Measurements from ENCODE around the gene CRTC1.

The CRTC1 gene

GRCh38 chr19:18648973-18649315 is 34.5 kb upstream of the CRTC1 start:
- no peaks in the 10 kb centered on the region for H3K27me3 ChIP-seq (replicated peaks; ENCODE audit: insufficient read depth, low read length)
- H3K4me1 ChIP-seq (ENCODE audit: low read length): no peaks in the 10 kb centered on the region
- H3K27ac ChIP-seq (ENCODE audit: low read length): no peak overlapping the region
- TF ChIP-seq, protein P1, sequence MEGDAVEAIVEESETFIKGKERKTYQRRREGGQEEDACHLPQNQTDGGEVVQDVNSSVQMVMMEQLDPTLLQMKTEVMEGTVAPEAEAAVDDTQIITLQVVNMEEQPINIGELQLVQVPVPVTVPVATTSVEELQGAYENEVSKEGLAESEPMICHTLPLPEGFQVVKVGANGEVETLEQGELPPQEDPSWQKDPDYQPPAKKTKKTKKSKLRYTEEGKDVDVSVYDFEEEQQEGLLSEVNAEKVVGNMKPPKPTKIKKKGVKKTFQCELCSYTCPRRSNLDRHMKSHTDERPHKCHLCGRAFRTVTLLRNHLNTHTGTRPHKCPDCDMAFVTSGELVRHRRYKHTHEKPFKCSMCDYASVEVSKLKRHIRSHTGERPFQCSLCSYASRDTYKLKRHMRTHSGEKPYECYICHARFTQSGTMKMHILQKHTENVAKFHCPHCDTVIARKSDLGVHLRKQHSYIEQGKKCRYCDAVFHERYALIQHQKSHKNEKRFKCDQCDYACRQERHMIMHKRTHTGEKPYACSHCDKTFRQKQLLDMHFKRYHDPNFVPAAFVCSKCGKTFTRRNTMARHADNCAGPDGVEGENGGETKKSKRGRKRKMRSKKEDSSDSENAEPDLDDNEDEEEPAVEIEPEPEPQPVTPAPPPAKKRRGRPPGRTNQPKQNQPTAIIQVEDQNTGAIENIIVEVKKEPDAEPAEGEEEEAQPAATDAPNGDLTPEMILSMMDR (IDR thresholded peaks at IDR 0.05; ENCODE audit: low read length): no peak
- TF ChIP-seq EZH2phosphoT487 (IDR thresholded peaks at IDR 0.05; ENCODE audit: low read length) (no peak), EZH2 (optimal IDR thresholded peaks at IDR 0.05; ENCODE audit: low read depth, low read length) (no peak)
- no peak overlapping the region for H3K4me3 ChIP-seq (ENCODE audit: low read length)
- no peak overlapping the region for H2AFZ ChIP-seq (ENCODE audit: low read length)
- no peaks in the 10 kb centered on the region for H3K36me3 ChIP-seq (replicated peaks; ENCODE audit: insufficient read depth, low read length)
- no peaks in the 10 kb centered on the region for H3K9me3 ChIP-seq (replicated peaks; ENCODE audit: insufficient read depth, low read length)
- no peak overlapping the region for H3K4me2 ChIP-seq (ENCODE audit: low read depth, low read length)
- H3K79me2 ChIP-seq (ENCODE audit: low read length): peaks cover 17% of the 10 kb centered on the region
- no peaks in the 10 kb centered on the region for H3F3A ChIP-seq (ENCODE audit: insufficient read depth, low read length)
- no peak overlapping the region for H3K9ac ChIP-seq (ENCODE audit: low read length)
- no peaks in the 10 kb centered on the region for H4K20me1 ChIP-seq (ENCODE audit: insufficient read depth, low read length)
- DNase-seq: no peak
- H3K9me2 ChIP-seq (replicated peaks; ENCODE audit: insufficient read depth, low read length): no peaks in the 10 kb centered on the region

GRCh38 chr19:18649371-18650020 is 34.0 kb upstream of the CRTC1 start:
- no peak for DNase-seq
- Histone ChIP-seq H3K9ac (ENCODE audit: low read length) (no peak overlapping the region), H3K79me2 (ENCODE audit: low read length) (peaks cover 11% of the 10 kb centered on the region; the same call in 1 of the 2 replicates), H3K4me1 (ENCODE audit: low read length) (no peaks in the 10 kb centered on the region), H3K27ac (ENCODE audit: low read length) (no peak overlapping the region), H2AFZ (ENCODE audit: low read length) (no peak overlapping the region), H4K20me1 (ENCODE audit: insufficient read depth, low read length) (no peaks in the 10 kb centered on the region), H3K4me3 (ENCODE audit: low read length) (no peak overlapping the region), H3K27me3 (replicated peaks; ENCODE audit: insufficient read depth, low read length) (no peaks in the 10 kb centered on the region), H3K9me2 (replicated peaks; ENCODE audit: insufficient read depth, low read length) (no peaks in the 10 kb centered on the region), H3K4me2 (ENCODE audit: low read depth, low read length) (no peak overlapping the region), H3K36me3 (replicated peaks; ENCODE audit: insufficient read depth, low read length) (no peaks in the 10 kb centered on the region), H3K9me3 (replicated peaks; ENCODE audit: insufficient read depth, low read length) (no peaks in the 10 kb centered on the region), H3F3A (ENCODE audit: insufficient read depth, low read length) (no peaks in the 10 kb centered on the region)
- no peak for TF ChIP-seq EZH2phosphoT487 (IDR thresholded peaks at IDR 0.05; ENCODE audit: low read length)
- TF ChIP-seq EZH2 (optimal IDR thresholded peaks at IDR 0.05; ENCODE audit: low read depth, low read length): no peak
- TF ChIP-seq, protein P1 (IDR thresholded peaks at IDR 0.05; ENCODE audit: low read length): no peak

- no peak overlapping the region for H3K9ac ChIP-seq (ENCODE audit: low read length)
- DNase-seq: no peak
- H4K20me1 ChIP-seq (ENCODE audit: insufficient read depth, low read length): no peaks in the 10 kb centered on the region
- no peak overlapping the region for H3K4me2 ChIP-seq (ENCODE audit: low read depth, low read length)
- no peak overlapping the region for H3K4me3 ChIP-seq (ENCODE audit: low read length)
- no peak overlapping the region for H2AFZ ChIP-seq (ENCODE audit: low read length)
- H3K9me3 ChIP-seq (replicated peaks; ENCODE audit: insufficient read depth, low read length): no peaks in the 10 kb centered on the region
- no peaks in the 10 kb centered on the region for H3K4me1 ChIP-seq (ENCODE audit: low read length)
- no peaks in the 10 kb centered on the region for H3K36me3 ChIP-seq (replicated peaks; ENCODE audit: insufficient read depth, low read length)
- no peaks in the 10 kb centered on the region for H3K9me2 ChIP-seq (replicated peaks; ENCODE audit: insufficient read depth, low read length)
- H3K79me2 ChIP-seq (ENCODE audit: low read length): peaks cover 6% of the 10 kb centered on the region; the same call in 1 of the 2 replicates
- H3K27me3 ChIP-seq (replicated peaks; ENCODE audit: insufficient read depth, low read length): no peaks in the 10 kb centered on the region
- no peak for TF ChIP-seq EZH2phosphoT487 (IDR thresholded peaks at IDR 0.05; ENCODE audit: low read length)
- TF ChIP-seq EZH2 (optimal IDR thresholded peaks at IDR 0.05; ENCODE audit: low read depth, low read length): no peak
- TF ChIP-seq, protein P1 (IDR thresholded peaks at IDR 0.05; ENCODE audit: low read length): no peak
- no peak overlapping the region for H3K27ac ChIP-seq (ENCODE audit: low read length)
- H3F3A ChIP-seq (ENCODE audit: insufficient read depth, low read length): no peaks in the 10 kb centered on the region
Observed at GRCh38 chr19:18650021-18650390, 33.5 kb upstream of the CRTC1 start.

All from MM.1S (cell line).